Measurements from ENCODE around the gene PROSER3. TPM values are rescaled to one million over a fixed set of nuclear protein-coding genes. Genes with fewer than 3 reads are reported as not detected.

Gene PROSER3
- total and polyA plus RNA-seq, 2 donors (not counting 3 experiments of a cell fraction or from before 2014, with no cell fraction given): 18.3 to 28.3 TPM

GRCh38 chr19:35733180-35734125 lies 24.5 kb upstream of the PROSER3 start:
- BruUV-seq (replicated peaks): no TSS peak
- no peak overlapping the region for H3K4me3 ChIP-seq (replicated peaks in 1 of 3; ENCODE audit: insufficient read depth in 1 of 3, low read depth in 1 of 3, low read length in 3 of 3)
- H3K4me2 ChIP-seq (ENCODE audit: insufficient read depth, low read length): no peak overlapping the region
- FAIRE-seq (no peak), DNase-seq (ENCODE audit: low read depth, low spot score) (no peak)
- ChIA-PET CTCF (no interaction called here), POLR2A (no interaction called here)
- H3K9me3 ChIP-seq (replicated peaks; ENCODE audit: control insufficient read depth, insufficient read depth, low read length): no peaks in the 10 kb centered on the region
- no peaks in the 10 kb centered on the region for H3K9me1 ChIP-seq (replicated peaks; ENCODE audit: control insufficient read depth, extremely low read depth, insufficient read depth, low read length)
- intact Hi-C loops (cut with micrococcal nuclease): no loop called here
- no peaks in the 10 kb centered on the region for H3K79me2 ChIP-seq (ENCODE audit: control insufficient read depth, insufficient read depth, low read length)
- H3K9ac ChIP-seq (replicated peaks; ENCODE audit: extremely low read depth, insufficient read depth, low read length): no peak overlapping the region
- H3K27me3 ChIP-seq (ENCODE audit: control insufficient read depth in 2 of 2, insufficient read depth in 2 of 2, low read length in 2 of 2): no peaks in the 10 kb centered on the region
- peaks cover 13 to 75% of the 10 kb centered on the region in 2 experiments for H3K36me3 ChIP-seq (ENCODE audit: control insufficient read depth in 2 of 2, extremely low read depth in 1 of 2, insufficient read depth in 2 of 2, low read length in 2 of 2)
- no peak overlapping the region for H2AFZ ChIP-seq (ENCODE audit: low read depth, low read length)
- dilution Hi-C loops (cut with MboI; ENCODE audit: extremely low pct_ligation_motif_present, low sequenced_read_pairs): no loop called here
- no peak overlapping the region for H3K27ac ChIP-seq (ENCODE audit: insufficient read depth, low read depth, low read length)
- TF ChIP-seq POLR2A (IDR thresholded peaks at IDR 0.05; ENCODE audit: low read depth, low read length): no peak
- TF ChIP-seq MAX (IDR thresholded peaks at IDR 0.05; ENCODE audit: insufficient read depth, insufficient read length): no peak
- no peak for TF ChIP-seq GATA2 (IDR thresholded peaks at IDR 0.05; ENCODE audit: insufficient read depth, insufficient read length, low read depth, low read length)
- TF ChIP-seq EZH2 (IDR thresholded peaks at IDR 0.05; ENCODE audit: borderline replicate concordance, low read depth, low read length, severe bottlenecking): no peak
- TF ChIP-seq CTCF (IDR thresholded peaks at IDR 0.05; ENCODE audit: extremely low read depth in 1 of 2, insufficient read depth in 1 of 2, low read depth in 1 of 2, low read length in 2 of 2): no peak
- TF ChIP-seq POLR2AphosphoS5 (IDR thresholded peaks at IDR 0.05; ENCODE audit: insufficient read depth, low read depth, low read length): no peak
- no peak for TF ChIP-seq JUN (IDR thresholded peaks at IDR 0.05; ENCODE audit: borderline replicate concordance, insufficient read depth, insufficient read length, low read depth)
- no peaks in the 10 kb centered on the region for H3K4me1 ChIP-seq (ENCODE audit: control insufficient read depth, extremely low read depth, insufficient read depth, low read length)
- no peaks in the 10 kb centered on the region for H4K20me1 ChIP-seq (replicated peaks; ENCODE audit: control insufficient read depth, extremely low read depth, insufficient read depth, low read length)
